Keratinocyte (primary cell): ENCODE results near the gene CFHR4.

Source experiments
- EZH2 ChIP-seq: IDR thresholded peaks from one replicate; pipeline ENCODE4 v1.6.1; 2012; ENCODE audit warnings: inconsistent platforms, mild to moderate bottlenecking, low read length, moderate library complexity
- TF ChIP-seq, protein P1 (sequence below), 3 experiments: IDR thresholded peaks in 1 of 3; conservative IDR thresholded peaks in 1 of 3; optimal IDR thresholded peaks in 1 of 3; 2 replicates in 2 of 3; 3 replicates in 1 of 3; pipeline versions ENCODE3 to v1.5.1; 2011; ENCODE audit warnings: low read length in 3 of 3, mild to moderate bottlenecking in 3 of 3, moderate library complexity in 2 of 3, control low read depth in 1 of 3, inconsistent platforms in 1 of 3; ENCODE audit not compliant: insufficient read depth in 2 of 3; ENCODE audit errors: extremely low read depth in 1 of 3

DNA sequence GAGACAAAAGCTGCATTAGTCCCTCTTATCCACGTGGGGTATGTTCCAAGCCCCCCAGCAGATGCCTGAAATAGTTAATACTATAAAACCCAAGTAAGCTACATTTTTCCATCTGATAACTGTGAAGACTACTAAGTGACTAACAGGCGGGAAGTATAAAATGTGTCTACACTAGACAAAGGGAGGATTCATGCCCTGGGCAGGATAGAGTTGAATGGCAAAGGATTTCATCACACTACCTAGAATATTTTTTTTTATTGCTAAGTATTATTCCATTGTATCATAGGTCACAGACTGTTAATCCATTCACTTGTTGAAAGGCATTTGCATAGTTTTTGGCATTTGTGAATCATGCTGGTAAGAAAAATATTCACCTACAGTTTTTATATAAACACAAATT, 26.4 kb upstream of the CFHR4 start:
- TF ChIP-seq, protein P1, sequence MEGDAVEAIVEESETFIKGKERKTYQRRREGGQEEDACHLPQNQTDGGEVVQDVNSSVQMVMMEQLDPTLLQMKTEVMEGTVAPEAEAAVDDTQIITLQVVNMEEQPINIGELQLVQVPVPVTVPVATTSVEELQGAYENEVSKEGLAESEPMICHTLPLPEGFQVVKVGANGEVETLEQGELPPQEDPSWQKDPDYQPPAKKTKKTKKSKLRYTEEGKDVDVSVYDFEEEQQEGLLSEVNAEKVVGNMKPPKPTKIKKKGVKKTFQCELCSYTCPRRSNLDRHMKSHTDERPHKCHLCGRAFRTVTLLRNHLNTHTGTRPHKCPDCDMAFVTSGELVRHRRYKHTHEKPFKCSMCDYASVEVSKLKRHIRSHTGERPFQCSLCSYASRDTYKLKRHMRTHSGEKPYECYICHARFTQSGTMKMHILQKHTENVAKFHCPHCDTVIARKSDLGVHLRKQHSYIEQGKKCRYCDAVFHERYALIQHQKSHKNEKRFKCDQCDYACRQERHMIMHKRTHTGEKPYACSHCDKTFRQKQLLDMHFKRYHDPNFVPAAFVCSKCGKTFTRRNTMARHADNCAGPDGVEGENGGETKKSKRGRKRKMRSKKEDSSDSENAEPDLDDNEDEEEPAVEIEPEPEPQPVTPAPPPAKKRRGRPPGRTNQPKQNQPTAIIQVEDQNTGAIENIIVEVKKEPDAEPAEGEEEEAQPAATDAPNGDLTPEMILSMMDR (optimal IDR thresholded peaks at IDR 0.05 in 1 of 3, IDR thresholded peaks at IDR 0.05 in 1 of 3, conservative IDR thresholded peaks at IDR 0.05 in 1 of 3; ENCODE audit: extremely low read depth in 1 of 3, insufficient read depth in 2 of 3, low read length in 3 of 3) = no peak
- no peak for TF ChIP-seq EZH2
